Hematopoietic multipotent progenitor cell treated with erythropoietin and hydrocortisone succinate and interleukin-3 and kit ligand, for 8 days (in vitro differentiated cells): Measurements from ENCODE around the gene CCNL2.
"Not testable (repeated sequence)": the region's sequence is repeated elsewhere in the genome, so short reads cannot be mapped to it uniquely, and the experiment has no call there.

ENCODE experiments used
- DNase-seq: peaks from one replicate; pipeline ENCODE4 v3.0.0-alpha.2; 2015

CCNL2 gene

DNA sequence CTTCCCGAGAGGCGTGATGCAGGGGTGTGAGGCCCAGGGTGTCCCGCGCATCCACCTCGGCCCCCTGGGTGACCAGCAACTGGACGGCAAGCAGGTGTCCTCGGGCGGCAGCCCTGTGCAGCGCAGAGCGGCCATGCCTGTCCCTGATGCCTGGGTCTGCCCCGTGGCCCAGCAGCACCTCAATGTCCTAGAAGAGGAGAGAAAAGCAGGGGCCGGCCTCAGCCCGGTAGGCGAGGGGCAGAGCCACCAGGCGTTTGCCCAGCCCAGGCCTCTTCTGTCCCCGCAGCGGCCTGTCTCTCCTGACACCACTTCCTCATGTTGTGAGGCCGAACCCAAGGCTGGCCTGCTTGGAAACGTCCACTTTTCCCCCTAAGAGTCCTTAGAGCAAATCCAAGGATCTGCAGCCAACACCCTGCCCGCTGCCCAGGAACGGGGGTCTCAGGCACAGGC, 20.3 kb upstream of the CCNL2 start:
- no peak for DNase-seq

DNA sequence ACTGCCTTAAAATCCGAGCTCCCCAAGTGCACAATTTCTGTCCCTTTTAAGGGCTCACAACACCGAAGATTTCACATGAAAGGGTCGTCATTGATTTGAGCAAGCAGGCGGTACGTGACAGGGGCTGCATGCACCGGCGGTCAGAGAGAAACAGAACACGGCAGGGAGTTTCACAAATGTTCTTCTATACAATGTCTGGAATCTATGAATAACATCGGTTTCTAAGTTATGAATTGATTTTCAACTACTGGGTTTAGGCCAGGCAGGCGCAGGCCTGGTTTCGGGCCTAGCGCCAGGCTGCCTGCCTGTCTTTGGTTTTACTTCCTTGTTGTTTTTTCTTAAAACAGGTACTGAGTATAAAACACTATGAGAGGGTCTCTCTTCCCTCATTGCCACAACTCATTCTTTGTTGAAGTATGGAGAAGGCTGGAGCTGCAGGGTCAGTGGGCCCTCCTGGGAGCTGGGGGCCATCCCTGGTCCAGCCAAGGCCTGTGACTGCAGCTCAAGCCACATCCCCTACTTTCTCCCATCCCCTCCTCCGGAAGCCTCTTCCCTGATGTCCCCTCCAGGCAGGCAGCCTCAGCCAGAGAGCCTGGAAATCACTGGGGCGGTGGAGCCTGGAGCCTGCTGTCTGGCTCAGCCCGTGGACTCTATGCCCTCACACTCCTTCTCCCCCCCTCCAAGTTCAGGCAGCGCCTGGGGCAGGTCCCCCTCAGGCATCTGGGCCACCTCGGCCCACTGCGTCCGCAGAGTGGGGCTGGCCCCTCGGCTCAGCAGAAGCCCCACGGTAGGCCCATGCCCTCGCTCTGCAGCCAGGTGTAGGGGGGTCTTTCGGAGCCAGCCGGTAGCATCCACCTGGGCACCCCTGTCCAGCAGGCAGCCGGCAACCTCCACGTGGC, 19.6 kb upstream of the CCNL2 start:
- DNase-seq = no peak

DNA sequence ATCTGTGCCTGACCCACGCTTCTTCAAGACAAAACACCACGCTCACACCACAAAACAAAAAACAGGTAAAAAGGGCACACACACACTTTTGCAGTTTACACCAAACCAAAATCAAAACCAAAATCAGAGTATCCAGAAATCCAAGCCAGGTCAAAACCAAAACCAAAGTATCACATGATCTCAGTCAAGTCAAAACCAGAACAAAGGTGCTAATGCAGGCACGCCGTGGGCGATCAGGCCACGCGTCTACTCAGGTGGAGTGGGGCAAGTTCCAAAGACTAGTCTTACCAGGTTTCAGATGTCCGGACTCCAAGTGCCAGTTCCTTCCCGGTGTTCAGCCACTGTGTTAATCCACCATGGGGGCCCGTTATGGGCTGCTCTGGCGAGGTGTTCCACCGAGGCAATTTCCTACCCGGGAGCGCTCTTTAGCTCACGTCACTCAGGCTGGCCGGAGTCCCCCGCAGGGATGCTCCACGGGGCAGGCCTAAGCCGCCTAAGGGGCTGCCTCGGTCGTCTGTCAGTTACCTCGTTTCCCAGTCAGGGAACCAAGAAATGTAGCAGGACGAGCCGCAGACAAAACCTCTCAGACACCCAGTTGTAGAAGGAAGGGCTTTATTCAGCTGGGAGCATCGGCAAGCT, 18.8 kb upstream of the CCNL2 start:
- not testable (repeated sequence) for DNase-seq

DNA sequence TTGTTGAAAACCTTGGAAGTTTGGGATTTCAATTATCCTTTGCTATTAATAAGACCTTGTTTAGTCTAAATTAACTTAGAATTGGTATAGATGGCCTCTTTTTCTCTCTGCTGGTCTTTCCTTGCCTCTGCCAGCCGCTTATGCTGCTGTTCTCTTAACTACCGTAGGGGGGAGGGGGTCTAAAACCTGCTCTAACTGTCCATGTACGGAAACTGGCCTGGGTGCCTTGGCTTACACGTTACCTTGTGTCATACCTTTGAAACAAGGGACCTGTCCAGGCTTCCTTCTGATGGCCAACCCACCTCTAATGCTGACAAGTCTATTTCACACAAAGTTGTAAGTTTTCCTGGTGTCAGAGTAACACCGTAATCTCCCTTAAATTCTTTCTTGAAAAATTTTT, 18.3 kb upstream of the CCNL2 start:
- not testable (repeated sequence) for DNase-seq

DNA sequence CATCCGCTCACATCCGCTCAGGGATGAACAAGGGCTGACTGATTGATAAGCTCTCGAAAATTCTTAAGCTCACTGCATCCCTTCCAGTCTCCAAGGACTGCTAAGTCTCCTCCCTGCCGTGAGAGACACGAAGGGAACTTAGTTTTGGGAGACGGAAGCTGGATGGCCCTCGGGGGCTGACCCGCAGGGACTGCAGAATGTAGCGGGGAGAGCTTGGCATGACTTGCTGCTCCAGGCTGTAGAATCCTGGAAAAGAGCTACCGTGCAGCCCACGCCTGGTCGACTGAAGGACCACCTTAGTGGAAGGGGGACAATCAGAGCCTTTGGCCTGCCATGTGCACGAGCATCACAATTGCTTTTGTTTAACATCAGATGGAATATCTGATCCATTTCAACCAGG, 16.6 kb upstream of the CCNL2 start:
- no peak for DNase-seq

DNA sequence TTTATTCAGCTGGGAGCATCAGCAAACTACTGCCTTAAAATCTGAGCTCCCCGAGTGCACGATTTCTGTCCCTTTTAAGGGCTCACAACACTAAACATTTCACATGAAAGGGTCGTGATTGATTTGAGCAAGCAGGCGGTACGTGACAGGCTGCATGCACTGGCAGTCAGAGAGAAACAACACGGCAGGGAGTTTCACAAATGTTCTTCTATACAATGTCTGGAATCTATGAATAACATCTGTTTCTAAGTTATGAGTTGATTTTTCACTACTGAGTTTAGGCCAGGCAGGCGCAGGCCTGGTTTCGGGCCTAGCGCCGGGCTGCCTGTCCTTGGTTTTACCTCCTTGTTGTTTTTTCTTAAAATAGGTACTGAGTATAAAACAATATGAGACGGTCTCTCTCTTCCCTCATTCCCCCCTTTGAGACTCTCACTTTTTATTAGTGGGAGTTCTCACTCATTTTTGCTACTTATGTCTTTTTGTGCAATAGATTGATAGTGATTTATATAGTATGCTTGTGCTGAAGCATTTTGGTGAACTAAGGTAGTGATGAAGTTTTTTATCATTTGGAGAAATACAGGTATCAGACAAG, 13.3 kb upstream of the CCNL2 start:
- not testable (repeated sequence) for DNase-seq

DNA sequence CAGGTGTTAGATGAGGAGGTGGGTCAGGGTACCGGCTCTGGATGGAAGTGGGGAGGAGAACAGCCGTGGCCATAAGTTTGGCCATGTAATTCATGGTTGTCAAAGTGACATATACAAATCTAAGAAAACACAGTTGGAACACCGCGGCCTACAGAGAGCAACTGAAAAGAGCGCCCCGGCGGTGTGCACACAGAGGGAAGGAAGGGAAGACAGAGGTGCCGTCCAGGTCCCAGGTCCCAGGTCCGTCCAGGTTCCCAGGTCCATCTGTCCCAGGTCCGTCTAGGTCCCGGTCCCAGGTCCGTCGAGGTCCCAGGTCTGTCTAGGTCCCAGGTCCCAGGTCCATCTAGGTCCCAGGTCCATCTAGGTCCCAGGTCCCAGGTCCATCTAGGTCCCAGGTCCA, 12.5 kb upstream of the CCNL2 start:
- no peak for DNase-seq

DNA sequence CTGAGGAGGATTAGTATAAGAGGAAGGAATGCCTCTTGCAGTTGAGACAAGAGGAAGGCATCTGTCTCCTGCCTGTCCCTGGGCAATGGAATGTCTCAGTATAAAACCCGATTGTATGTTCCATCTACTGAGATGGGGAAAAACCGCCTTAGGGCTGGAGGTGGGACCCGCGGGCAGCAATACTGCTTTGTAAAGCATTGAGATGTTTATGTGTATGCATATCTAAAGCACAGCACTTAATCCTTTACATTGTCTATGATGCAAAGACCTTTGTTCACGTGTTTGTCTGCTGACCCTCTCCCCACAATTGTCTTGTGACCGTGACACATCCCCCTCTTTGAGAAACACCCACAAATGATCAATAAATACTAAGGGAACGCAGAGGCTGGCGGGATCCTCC, 11.1 kb upstream of the CCNL2 start:
- DNase-seq = not testable (repeated sequence)

DNA sequence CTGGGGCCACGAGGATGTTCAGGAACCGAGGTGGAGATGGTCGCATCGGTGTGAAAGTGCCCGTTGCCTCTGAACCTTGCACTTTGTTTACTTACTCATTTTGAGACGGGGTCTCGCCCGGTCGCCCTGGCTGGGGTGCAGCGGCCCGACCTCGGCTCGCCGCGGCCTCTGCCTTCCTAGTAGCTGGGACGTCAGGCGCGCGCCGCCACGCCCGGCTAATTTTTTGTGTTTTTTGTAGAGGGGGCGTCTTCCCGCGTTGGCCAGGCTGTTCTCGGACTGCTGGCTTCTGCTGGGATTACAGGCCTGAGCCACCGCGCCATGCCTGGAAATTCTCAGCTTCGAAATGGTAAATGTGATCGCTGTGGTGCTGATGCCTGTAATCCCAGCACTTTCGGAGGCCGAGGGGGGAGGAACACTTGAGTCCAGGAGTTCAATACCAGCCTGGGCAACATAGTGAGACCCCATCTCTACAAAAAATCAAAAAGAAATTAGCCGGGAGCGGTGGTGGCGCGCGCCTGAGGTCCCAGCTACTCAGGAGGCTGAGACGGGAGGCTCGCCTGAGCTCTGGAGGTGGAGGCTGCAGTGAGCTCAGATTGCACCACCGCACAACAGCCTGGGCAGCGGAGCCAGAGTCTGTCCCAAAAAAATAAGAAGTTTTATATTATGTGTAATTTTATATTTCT, 8.6 kb upstream of the CCNL2 start:
- peak; percentile 54 for DNase-seq

DNA sequence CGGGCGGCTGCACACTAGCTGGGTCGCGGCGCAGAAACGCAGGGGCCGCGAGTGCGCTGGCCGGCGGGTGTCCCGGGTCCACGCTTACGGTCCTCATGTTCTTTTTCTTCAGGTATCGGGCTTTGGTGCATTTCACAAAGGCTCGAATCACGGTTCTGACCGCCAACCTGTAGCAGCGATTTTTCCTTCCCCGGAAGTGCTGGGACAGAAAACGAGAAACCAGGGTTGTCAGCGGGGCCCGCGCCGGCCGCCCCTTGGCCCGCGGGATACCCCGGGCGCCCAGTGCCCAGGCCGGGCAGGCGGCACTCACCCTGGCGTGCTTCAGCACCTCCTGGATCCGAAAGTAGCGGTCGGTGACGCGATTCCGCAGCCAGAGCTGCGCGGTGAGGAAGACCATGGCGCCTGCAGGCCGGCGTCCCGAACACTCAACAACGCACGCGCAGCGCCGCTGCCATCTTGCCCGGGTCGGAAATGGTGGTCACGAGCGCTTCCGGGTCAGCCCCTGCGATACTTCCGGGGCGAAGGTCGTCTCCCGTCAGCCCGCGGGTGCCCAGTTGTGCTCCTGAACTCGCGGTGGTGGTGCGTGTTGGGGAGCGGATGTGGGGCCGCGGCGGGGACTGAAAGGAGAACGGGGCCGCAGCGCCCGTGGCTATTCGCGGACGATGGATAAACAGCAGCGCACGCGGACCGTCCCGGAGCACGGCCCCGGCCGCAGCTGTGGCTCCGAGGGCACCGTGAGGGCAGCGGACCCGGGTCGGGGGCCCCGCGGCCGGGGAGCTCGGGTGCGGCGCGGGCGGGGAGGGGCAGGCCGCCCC, 7.9 kb upstream of the CCNL2 start, which contains the start of gene MRPL20:
Gene MRPL20, minus strand, starts transcription at position 473 of the 815 bp plus-strand sequence. Its CDS starts 76 bp downstream, at position 397.
- peak; percentile 94 for DNase-seq

DNA sequence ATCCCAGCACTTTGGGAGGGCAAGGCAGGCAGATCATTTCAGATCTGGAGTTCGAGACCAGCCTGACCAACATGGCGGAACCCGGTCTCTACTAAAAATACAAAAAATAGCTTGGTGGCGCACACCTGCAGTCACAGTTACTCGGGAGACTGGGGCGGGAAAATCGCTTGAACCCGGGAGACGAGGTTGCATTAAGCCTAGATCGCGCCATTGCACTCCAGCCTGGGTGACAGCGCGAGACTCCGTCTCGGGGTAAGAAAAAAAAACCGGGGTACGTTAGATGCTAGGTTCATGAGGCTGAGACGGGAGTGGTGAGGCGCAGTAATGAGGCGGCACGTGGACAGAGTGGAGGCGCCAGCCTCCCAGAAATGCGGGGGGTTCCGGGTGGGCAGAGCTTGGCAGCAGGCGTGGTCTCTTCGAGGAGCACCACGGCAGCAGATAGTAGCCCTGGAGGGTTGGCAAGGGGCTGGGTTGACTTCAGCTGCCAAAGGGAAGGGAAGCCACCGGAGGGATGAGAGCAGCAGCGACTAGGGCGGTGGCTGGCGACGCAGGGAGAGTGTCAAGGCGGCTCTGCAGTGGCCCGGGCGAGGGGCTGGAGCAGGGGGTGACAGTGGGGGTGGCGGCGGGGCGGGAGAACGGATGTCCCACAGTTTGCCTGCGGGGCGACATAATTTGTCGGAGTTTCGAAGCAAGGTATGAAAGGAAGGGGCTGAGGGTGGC, 7.1 kb upstream of the CCNL2 start:
- peak; percentile 70 for DNase-seq

DNA sequence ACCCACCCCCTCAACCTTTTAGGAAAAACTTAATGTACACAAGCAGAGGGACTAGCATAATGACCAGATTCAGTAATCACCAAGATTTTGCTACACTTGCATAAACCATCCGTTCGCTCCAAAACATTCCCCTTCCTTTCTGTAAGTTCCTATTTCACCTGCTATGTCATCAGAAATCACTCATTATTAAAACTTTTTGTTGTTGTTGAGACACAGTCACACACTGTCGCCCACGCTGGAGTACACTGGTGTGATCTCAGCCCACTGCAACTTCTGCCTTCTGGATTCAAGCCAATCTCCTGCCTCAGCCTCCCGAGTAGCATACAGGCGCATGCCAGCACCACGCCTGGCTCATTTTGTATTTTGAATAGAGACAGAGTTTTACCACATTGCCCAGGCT, 4.5 kb upstream of the CCNL2 start:
- no peak for DNase-seq

DNA sequence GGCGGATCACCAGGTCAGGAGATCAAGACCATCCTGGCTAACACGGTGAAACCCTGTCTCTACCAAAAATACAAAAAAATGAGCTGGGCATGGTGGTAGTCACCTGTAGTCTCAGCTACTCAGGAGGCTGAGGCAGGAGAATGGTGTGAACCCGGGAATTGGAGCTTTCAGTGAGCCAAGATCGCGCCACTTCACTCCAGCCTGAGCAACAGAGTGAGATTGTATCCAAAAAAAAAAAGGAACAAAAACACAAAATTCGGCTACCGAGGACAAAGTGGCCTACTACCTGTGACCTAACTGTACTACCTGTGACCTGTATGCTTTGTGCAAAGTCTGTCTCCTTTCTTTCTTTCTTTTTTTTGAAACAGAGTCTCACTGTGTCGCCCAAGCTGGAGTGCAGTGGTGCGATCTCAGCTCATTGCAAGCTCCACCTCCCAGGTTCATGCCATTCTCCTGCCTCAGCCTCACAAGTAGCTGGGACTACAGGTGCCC, 3.8 kb upstream of the CCNL2 start:
- not testable (repeated sequence) for DNase-seq

DNA sequence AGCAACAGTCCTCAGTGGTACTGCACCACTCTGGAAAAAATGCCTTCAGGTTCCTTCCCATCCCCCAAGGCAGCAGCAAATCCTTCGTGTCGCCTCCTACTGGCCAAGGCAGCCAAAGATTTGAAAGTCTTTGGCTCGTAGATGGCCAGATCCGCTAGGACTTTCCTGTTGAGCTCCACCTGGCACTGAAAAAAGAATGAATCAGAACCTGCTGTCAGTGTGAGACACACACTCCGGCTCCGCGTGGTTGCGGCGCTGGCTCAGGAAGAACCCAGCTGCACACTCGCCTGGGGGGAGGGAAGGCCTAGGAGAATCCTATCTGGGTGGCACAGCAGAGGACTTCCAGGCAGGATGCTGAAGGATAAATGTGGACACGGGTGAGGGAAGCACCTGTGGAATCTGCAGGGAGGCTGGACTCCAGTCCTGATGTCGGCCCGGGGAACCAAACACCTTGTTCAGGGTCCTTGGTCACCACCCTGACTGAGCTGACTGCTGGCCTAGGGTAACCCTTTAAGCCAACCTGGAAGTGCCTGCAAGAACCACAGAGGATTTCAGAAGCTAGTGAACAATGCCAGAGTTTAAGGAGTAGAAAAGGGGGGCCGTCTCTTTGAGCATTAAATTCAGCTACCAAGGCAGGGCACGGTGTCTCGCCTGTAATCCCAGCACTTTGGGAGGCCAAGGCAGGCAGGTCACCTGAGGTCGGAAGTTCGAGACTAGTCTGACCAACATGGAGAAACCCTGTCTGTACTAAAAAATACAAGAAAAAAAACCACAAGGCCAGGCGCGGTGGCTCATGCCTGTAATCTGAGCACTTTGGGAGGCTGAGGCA, 3.2 kb upstream of the CCNL2 start:
- peak; percentile 72 for DNase-seq

DNA sequence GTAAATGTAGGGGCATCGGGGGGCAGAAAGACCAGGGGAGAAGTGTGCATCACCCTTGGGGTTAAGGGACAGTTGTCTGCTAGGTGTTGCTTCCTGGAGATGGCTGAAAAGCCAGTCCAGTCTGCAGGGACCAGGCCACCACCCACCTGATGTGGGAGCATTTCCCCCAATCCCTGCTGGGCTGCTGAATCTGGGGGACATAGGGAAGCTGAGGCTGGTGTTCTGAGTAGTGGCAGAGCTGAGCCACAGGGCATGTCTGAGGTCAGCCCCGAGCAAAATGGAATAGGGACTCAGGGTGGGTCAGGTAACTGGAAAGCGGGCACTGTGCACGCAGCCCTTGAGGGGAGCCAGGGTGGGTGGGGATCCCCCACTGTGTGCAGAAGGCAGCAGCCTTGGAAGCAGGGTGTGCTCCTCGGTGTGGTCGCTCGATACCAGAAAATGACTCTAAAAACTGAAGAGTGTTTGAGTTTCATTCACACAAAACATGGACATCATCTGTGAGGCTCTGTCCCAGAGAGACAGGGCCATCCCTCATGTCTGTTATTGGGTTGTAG, 2.4 kb upstream of the CCNL2 start:
- no peak for DNase-seq

DNA sequence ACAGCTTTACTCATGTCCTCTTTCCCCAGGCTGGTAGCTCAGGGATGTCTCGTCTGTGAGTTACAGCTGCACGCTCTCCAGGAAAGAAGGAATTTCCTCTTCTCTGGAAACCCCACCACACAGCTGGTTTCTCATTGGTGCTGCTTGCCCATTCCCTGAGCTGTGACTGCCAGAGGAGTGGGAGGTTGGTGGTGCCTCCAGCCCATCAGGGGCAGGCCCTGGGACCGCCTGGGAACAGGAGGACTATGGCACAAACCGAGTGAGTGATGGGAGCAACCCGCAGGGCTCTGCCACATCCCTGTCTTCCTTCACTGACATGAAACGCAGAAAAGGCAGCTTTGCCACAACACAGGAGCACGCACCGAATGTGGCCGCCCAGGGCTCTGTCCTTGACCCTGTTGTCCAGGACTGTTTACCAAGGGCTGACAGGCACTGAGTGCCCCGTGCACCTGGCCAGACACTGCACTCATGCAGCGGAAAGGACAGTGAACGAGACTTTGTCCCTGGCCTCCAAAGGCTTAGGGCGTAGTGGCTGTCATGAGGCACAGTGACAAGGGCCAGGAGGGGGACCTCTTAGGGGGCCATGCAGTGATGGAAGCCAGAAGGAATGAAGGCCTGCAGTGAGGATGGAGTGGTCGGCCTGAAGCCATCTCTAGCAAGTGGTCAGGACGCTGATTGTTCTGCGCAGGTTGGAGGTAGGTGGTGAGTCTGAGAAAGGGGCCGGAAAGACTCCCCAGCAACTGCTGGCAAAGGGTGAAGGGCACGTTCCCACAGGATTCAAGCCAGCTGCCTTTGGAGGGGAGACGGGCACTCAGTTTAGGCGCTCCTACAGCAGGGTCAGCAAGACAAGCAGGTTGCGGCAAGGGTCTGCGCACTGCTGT, 1.7 kb upstream of the CCNL2 start:
- DNase-seq = no peak

DNA sequence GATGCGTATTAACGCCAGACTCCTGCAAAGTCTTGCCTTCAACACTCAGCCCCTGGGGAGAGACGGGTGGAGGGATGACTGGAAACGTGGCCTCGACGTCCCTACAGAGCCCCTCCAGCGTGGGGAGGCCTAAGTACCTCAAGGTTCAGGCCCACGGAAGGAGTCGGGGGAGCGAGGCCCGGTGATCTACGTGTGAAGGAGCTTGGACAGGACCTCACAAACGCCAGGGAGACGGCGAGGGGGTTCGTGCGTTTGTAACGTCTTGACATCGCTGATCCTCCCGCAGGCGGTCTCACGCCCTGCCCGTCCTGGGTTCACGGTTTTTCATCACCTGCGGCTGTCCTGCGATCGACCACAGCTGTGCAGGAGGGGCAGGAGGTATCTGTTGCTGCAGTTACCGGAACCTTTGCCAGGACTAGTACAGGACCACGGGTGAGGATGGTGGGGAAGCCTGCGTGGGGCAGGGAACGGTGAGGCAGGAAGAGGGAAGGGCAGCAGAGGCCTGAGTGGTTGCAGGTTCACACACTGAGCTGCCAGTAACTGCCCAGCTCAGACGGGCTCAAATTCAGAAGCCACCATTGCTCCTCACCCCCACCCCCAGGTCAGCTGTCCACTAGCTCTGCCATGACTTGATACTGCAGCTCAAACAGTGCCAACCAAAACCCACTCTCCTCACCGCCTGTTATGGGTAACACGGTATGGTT, 889 bp upstream of the CCNL2 start:
- no peak for DNase-seq

DNA sequence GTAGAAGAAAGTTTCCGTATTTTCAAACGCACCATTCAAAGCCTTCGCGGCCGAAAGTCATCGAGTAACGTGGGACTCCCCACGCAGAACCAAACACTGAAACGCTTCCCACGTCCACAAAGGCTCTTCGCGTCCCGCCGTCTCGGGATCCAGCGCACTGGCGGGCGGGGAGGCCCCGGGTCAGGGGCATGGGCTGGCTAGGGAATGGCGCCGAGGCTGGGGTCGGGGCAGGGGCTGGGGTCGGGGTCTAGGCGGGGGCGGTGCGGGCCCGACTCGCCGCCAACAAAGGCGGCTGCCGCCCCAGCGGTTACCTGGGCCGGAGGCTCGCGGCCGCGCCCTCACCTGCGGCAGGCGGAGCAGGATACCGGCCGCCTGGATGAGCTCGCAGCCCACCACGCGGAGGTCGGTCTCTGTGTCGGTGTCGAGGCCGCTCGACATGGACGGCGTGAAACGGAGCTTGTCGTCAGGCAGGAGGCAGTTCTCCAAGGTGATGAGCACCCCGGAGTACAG, 403 bp downstream of the CCNL2 start:
- no peak for DNase-seq
